ENCODE results near the gene APBB1.

- TF ChIP-seq CTCF (IDR thresholded peaks at IDR 0.05) (no peak), POLR2A (IDR thresholded peaks at IDR 0.05) (no peak)
These were observed 311 bp downstream of the APBB1 start for GRCh38 chr11:6418557-6419008.
